Lower leg skin (tissue), 3 donors: ENCODE data around the gene PDZRN3.

Experiments used
- POLR2A ChIP-seq, 2 donors: fragments of 450-650 bp; IDR thresholded peaks; one replicate each; pipeline ENCODE4 v1.6.1; 2016 to 2017; ENCODE audit warnings: antibody characterized with exemption in 2 of 2, mild to moderate bottlenecking in 1 of 2, moderate library complexity in 1 of 2
- TF ChIP-seq, protein P1 (sequence below), 3 donors: fragments of 450-650 bp; IDR thresholded peaks; one replicate each; pipeline ENCODE4 v1.5.1; 2016; ENCODE audit warnings: antibody characterized with exemption in 3 of 3, mild to moderate bottlenecking in 3 of 3, moderate library complexity in 2 of 3

DNA sequence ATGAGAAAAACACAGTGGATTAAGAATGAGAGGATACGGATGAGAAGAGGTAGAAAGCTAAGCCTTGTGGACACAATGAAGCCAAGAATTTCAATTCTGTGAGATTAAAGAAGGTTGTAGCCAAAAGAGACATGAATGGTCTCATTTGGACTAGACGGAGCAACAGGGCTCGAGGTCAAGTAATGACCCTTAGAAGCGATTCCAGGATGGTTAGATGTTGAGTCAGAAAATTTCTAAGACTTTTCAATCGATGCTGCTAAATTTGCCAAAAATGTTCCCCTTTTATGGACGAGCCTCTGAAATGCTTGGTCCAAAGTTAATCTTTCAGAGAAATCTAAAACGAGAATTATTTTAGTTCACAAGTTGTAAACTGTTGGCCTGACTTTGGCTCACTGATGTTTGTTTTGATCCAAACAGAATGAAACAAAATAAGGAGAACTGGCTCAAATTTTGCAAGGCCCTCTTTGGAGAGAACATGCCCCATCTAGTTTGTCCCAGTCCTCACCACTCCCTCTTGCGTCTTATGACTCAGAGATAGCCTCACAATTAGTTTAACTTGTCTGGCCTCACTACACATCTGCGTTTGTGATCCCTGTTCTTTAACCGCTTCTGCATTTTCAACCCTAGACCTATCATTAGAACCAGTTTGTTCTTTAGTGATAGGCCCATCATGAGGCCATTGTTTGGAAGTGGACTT is 235.5 kb downstream of the PDZRN3 start:
- TF ChIP-seq, protein P1, sequence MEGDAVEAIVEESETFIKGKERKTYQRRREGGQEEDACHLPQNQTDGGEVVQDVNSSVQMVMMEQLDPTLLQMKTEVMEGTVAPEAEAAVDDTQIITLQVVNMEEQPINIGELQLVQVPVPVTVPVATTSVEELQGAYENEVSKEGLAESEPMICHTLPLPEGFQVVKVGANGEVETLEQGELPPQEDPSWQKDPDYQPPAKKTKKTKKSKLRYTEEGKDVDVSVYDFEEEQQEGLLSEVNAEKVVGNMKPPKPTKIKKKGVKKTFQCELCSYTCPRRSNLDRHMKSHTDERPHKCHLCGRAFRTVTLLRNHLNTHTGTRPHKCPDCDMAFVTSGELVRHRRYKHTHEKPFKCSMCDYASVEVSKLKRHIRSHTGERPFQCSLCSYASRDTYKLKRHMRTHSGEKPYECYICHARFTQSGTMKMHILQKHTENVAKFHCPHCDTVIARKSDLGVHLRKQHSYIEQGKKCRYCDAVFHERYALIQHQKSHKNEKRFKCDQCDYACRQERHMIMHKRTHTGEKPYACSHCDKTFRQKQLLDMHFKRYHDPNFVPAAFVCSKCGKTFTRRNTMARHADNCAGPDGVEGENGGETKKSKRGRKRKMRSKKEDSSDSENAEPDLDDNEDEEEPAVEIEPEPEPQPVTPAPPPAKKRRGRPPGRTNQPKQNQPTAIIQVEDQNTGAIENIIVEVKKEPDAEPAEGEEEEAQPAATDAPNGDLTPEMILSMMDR (IDR thresholded peaks at IDR 0.05) = no peak
- no peak for TF ChIP-seq POLR2A (IDR thresholded peaks at IDR 0.05)
